ENCODE measurements around the gene PSEN2.

The PSEN2 gene

GRCh38 chr1:226875641-226876295 is 5.4 kb downstream of the PSEN2 start:
- POLR2A ChIA-PET: no interaction called here
- CTCF ChIA-PET: no interaction called here
- TF ChIP-seq CTCF (IDR thresholded peaks at IDR 0.05; ENCODE audit: insufficient read depth, low read length, missing control alignments): no peak
- no peak for DNase-seq (ENCODE audit: low read depth, low spot score)
- no peak overlapping the region for H3K4me3 ChIP-seq (ENCODE audit: low read depth, low read length)

GRCh38 chr1:226877669-226878068 is 7.3 kb downstream of the PSEN2 start:
- ChIA-PET CTCF (no interaction called here), POLR2A (no interaction called here)
- H3K4me3 ChIP-seq (ENCODE audit: low read depth, low read length): no peak overlapping the region
- no peak for TF ChIP-seq CTCF (IDR thresholded peaks at IDR 0.05; ENCODE audit: insufficient read depth, low read length, missing control alignments)
- no peak for DNase-seq (ENCODE audit: low read depth, low spot score)

- DNase-seq (ENCODE audit: low read depth, low spot score): no peak
- no peak for TF ChIP-seq CTCF (IDR thresholded peaks at IDR 0.05; ENCODE audit: insufficient read depth, low read length, missing control alignments)
- H3K4me3 ChIP-seq (ENCODE audit: low read depth, low read length): no peak overlapping the region
- ChIA-PET CTCF (no interaction called here), POLR2A (no interaction called here)
These were observed 10.2 kb downstream of the PSEN2 start for GRCh38 chr1:226880372-226881287.

GRCh38 chr1:226881515-226882185 is 11.2 kb downstream of the PSEN2 start:
- DNase-seq (ENCODE audit: low read depth, low spot score): no peak
- no peak overlapping the region for H3K4me3 ChIP-seq (ENCODE audit: low read depth, low read length)
- CTCF ChIA-PET: interaction anchor here (0.7 kb wide), 1 partner anchor 247 kb away, joined by 4 read pairs; no protein-coding TSS in a partner anchor
- POLR2A ChIA-PET: no interaction called here
- no peak for TF ChIP-seq CTCF (IDR thresholded peaks at IDR 0.05; ENCODE audit: insufficient read depth, low read length, missing control alignments)

GRCh38 chr1:226882187-226882586 is 11.8 kb downstream of the PSEN2 start:
- TF ChIP-seq CTCF (IDR thresholded peaks at IDR 0.05; ENCODE audit: insufficient read depth, low read length, missing control alignments): no peak
- no peak overlapping the region for H3K4me3 ChIP-seq (ENCODE audit: low read depth, low read length)
- ChIA-PET POLR2A (interaction anchor here (1.1 kb wide), 1 partner anchor 12 kb away, joined by 3 read pairs; the partner anchor contains the start of gene PSEN2), CTCF (interaction anchor here (0.7 kb wide), 1 partner anchor 247 kb away, joined by 4 read pairs; no protein-coding TSS in a partner anchor)
- DNase-seq (ENCODE audit: low read depth, low spot score): no peak

Measured in AG04449 (cell line).